Measurements from ENCODE around the gene SLC7A8. TPM values are rescaled to one million over a fixed set of nuclear protein-coding genes. Genes with fewer than 3 reads are reported as not detected.

SLC7A8 gene
- total RNA-seq, 2 donors from 2014 or later: 119 to 143 TPM

DNA sequence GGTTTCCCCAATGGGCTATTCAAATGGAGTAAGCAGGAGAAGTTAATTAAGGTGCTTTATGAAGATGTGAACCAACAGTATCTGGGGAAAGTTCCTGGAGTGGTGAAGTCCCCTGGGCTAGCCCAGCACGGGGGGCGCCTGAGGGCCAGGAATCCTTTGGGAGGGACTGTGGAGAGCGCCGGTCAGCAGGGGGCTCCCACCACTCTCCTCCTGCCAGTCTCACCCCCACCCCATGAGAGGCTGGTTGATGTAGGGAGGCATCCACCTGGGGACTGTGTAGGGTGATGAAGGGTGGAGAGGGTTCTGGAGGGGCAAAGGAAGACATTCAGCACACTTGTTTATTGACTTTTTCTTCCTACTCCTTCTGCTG, 68.8 kb downstream of the SLC7A8 start:
- TF ChIP-seq CTCF (IDR thresholded peaks at IDR 0.05) (no peak), POLR2A (IDR thresholded peaks at IDR 0.05) (no peak), POLR2AphosphoS5 (IDR thresholded peaks at IDR 0.05) (no peak)
- Histone ChIP-seq H3K4me3 (no peak overlapping the region), H3K4me1 (replicated peaks) (no peaks in the 10 kb centered on the region), H3K27me3 (replicated peaks; ENCODE audit: insufficient read depth) (peaks cover 9% of the 10 kb centered on the region), H3K27ac (no peak overlapping the region), H3K9me3 (no peaks in the 10 kb centered on the region), H3K36me3 (no peaks in the 10 kb centered on the region)
- intact Hi-C loops (cut with DNase I): no loop called here
- no peak for DNase-seq (ENCODE audit: low spot score)
- 68% methylated on average over 4 of the region's 4 CpGs for WGBS

GRCh38 chr14:23114120-23114458, 69.4 kb downstream of the SLC7A8 start:
- intact Hi-C loops (cut with DNase I): no loop called here
- no peak for DNase-seq (ENCODE audit: low spot score)

GRCh38 chr14:23113431-23114119, 69.9 kb downstream of the SLC7A8 start:
- H3K9me3 ChIP-seq: no peaks in the 10 kb centered on the region
- DNase-seq (ENCODE audit: low spot score): no peak
- 62% methylated on average over 10 of the region's 10 CpGs for WGBS
- intact Hi-C loops (cut with DNase I): no loop called here
- H3K4me3 ChIP-seq: no peak overlapping the region
- no peaks in the 10 kb centered on the region for H3K36me3 ChIP-seq
- peaks cover 8% of the 10 kb centered on the region for H3K27me3 ChIP-seq (replicated peaks; ENCODE audit: insufficient read depth)
- TF ChIP-seq POLR2AphosphoS5 (IDR thresholded peaks at IDR 0.05): no peak
- TF ChIP-seq POLR2A (IDR thresholded peaks at IDR 0.05): no peak
- TF ChIP-seq CTCF (IDR thresholded peaks at IDR 0.05): no peak
- no peak overlapping the region for H3K27ac ChIP-seq
- H3K4me1 ChIP-seq (replicated peaks): no peaks in the 10 kb centered on the region

More at GRCh38 chr14:23114120-23114458, 69.4 kb downstream of the SLC7A8 start:
- WGBS: 68% methylated on average over 5 of the region's 5 CpGs
- Histone ChIP-seq H3K4me3 (no peak overlapping the region), H3K9me3 (no peaks in the 10 kb centered on the region), H3K4me1 (replicated peaks) (no peaks in the 10 kb centered on the region), H3K36me3 (no peaks in the 10 kb centered on the region), H3K27me3 (replicated peaks; ENCODE audit: insufficient read depth) (peaks cover 9% of the 10 kb centered on the region), H3K27ac (no peak overlapping the region)
- TF ChIP-seq POLR2AphosphoS5 (IDR thresholded peaks at IDR 0.05) (no peak), POLR2A (IDR thresholded peaks at IDR 0.05) (no peak), CTCF (IDR thresholded peaks at IDR 0.05) (no peak)

- H3K4me3 ChIP-seq: no peak overlapping the region
- H3K9me3 ChIP-seq: no peaks in the 10 kb centered on the region
- peaks cover 5% of the 10 kb centered on the region for H3K27me3 ChIP-seq (replicated peaks; ENCODE audit: insufficient read depth)
- H3K4me1 ChIP-seq (replicated peaks): no peaks in the 10 kb centered on the region
- no peaks in the 10 kb centered on the region for H3K36me3 ChIP-seq
- intact Hi-C loops (cut with DNase I): no loop called here
- no peak for DNase-seq (ENCODE audit: low spot score)
- H3K27ac ChIP-seq: no peak overlapping the region
- whole genome bisulfite sequencing: 58% methylated on average over 12 of the region's 12 CpGs
- TF ChIP-seq POLR2A (IDR thresholded peaks at IDR 0.05) (no peak), POLR2AphosphoS5 (IDR thresholded peaks at IDR 0.05) (no peak), CTCF (IDR thresholded peaks at IDR 0.05) (no peak)
These were observed 70.9 kb downstream of the SLC7A8 start for GRCh38 chr14:23112359-23113178.
